Keratinocyte (primary cell): ENCODE results near the gene RGMA. TPM values are rescaled to one million over a fixed set of nuclear protein-coding genes. Genes with fewer than 3 reads are reported as not detected.

Experiments used
- DNase-seq: peaks from one replicate; pipeline ENCODE4 v3.0.0-alpha.2; 2011; ENCODE audit warnings: low read depth, missing footprints, low spot score
- FAIRE-seq: peaks from 2 replicates; lab custom pipeline; 2011; peaks lifted over from hg19 to GRCh38; lab: Jason Lieb, UNC
- H2AFZ ChIP-seq: 2 replicates; pipeline ENCODE4 v1.6.0; 2012; ENCODE audit warnings: low read length, control low read depth, inconsistent platforms; ENCODE audit not compliant: control insufficient read depth
- H3K27ac ChIP-seq: 2 replicates; pipeline ENCODE4 v1.5.1; 2011; ENCODE audit warnings: low read length; ENCODE audit not compliant: control insufficient read depth, insufficient read depth
- H3K27me3 ChIP-seq: 3 replicates; pipeline ENCODE4 v1.6.0; 2011; ENCODE audit warnings: low read length; ENCODE audit not compliant: control insufficient read depth, insufficient read depth; ENCODE audit errors: extremely low read depth
- H3K36me3 ChIP-seq, 2 experiments: 2 replicates in 1 of 2; 3 replicates in 1 of 2; pipeline ENCODE4 v1.5.1; 2011; ENCODE audit warnings: low read length in 2 of 2, mild to moderate bottlenecking in 1 of 2; ENCODE audit not compliant: control insufficient read depth in 2 of 2, insufficient read depth in 2 of 2; ENCODE audit errors: extremely low read depth in 1 of 2
- H3K4me1 ChIP-seq: 3 replicates; pipeline ENCODE4 v1.5.1; 2011; ENCODE audit warnings: low read length; ENCODE audit not compliant: control insufficient read depth, insufficient read depth; ENCODE audit errors: extremely low read depth
- H3K4me2 ChIP-seq: 3 replicates; pipeline ENCODE4 v1.6.0; 2011; ENCODE audit warnings: low read depth, low read length; ENCODE audit not compliant: control insufficient read depth, insufficient read depth; ENCODE audit errors: extremely low read depth
- H3K4me3 ChIP-seq, 3 experiments: fragments of 200-600 bp in 1 of 3; sonication (generic) in 1 of 3; 2 replicates in 2 of 3; 3 replicates in 1 of 3; pipeline ENCODE4 v1.5.1; 2011 to 2016; ENCODE audit warnings: low read length in 3 of 3, mild to moderate bottlenecking in 3 of 3, control low read depth in 2 of 3, inconsistent platforms in 1 of 3, low read depth in 1 of 3, mixed read lengths in 1 of 3, mixed run types in 1 of 3, moderate library complexity in 1 of 3; ENCODE audit not compliant: control insufficient read depth in 2 of 3, insufficient read depth in 2 of 3; ENCODE audit errors: extremely low read depth in 1 of 3
- H3K79me2 ChIP-seq: 2 replicates; pipeline ENCODE4 v1.6.0; 2012; ENCODE audit warnings: low read length; ENCODE audit not compliant: control insufficient read depth, insufficient read depth
- H3K9ac ChIP-seq: 3 replicates; pipeline ENCODE4 v1.6.0; 2011; ENCODE audit warnings: low read length; ENCODE audit not compliant: control insufficient read depth, insufficient read depth; ENCODE audit errors: extremely low read depth
- H3K9me1 ChIP-seq: 3 replicates; pipeline ENCODE4 v1.6.0; 2011; ENCODE audit warnings: low read length; ENCODE audit not compliant: control insufficient read depth, insufficient read depth; ENCODE audit errors: extremely low read depth
- H3K9me3 ChIP-seq: 2 replicates; pipeline ENCODE4 v1.5.1; 2012; ENCODE audit warnings: low read depth, low read length; ENCODE audit not compliant: control insufficient read depth
- H4K20me1 ChIP-seq: 3 replicates; pipeline ENCODE4 v1.6.0; 2011; ENCODE audit warnings: low read length; ENCODE audit not compliant: control insufficient read depth, insufficient read depth; ENCODE audit errors: extremely low read depth
- EZH2 ChIP-seq: IDR thresholded peaks from one replicate; pipeline ENCODE4 v1.6.1; 2012; ENCODE audit warnings: inconsistent platforms, mild to moderate bottlenecking, low read length, moderate library complexity
- dilution Hi-C: fragments of 300-500 bp; cut with MboI; formaldehyde crosslinking; loops from one replicate; pipeline ENCODE4 v1.7.0; 2020; ENCODE audit warnings: low sequenced_read_pairs; ENCODE audit not compliant: extremely low pct_ligation_motif_present
- polyA plus RNA-seq, 5 experiments: library from polyadenylated mRNA; depleted of rRNA in 3 of 5; stranded (reverse) in 3 of 5; stranded (forward) in 1 of 5; unstranded in 1 of 5; fragments of >200 nt; gene quantifications; 1 replicate in 1 of 5; 2 replicates in 3 of 5; 3 replicates in 1 of 5; pipeline versions ENCODE4 v1.2.1 to v1.2.3, GENCODE V29; 2011 to 2012; ENCODE audit warnings: missing spikeins in 2 of 5, low read depth in 1 of 5, low replicate concordance in 1 of 5
- TF ChIP-seq, protein P1 (sequence below), 3 experiments: IDR thresholded peaks in 1 of 3; conservative IDR thresholded peaks in 1 of 3; optimal IDR thresholded peaks in 1 of 3; 2 replicates in 2 of 3; 3 replicates in 1 of 3; pipeline versions ENCODE3 to v1.5.1; 2011; ENCODE audit warnings: low read length in 3 of 3, mild to moderate bottlenecking in 3 of 3, moderate library complexity in 2 of 3, control low read depth in 1 of 3, inconsistent platforms in 1 of 3; ENCODE audit not compliant: insufficient read depth in 2 of 3; ENCODE audit errors: extremely low read depth in 1 of 3

The RGMA gene
- polyA plus RNA-seq, 1 donor (not counting 4 experiments of a cell fraction or from before 2014, with no cell fraction given): 0.18 TPM

DNA sequence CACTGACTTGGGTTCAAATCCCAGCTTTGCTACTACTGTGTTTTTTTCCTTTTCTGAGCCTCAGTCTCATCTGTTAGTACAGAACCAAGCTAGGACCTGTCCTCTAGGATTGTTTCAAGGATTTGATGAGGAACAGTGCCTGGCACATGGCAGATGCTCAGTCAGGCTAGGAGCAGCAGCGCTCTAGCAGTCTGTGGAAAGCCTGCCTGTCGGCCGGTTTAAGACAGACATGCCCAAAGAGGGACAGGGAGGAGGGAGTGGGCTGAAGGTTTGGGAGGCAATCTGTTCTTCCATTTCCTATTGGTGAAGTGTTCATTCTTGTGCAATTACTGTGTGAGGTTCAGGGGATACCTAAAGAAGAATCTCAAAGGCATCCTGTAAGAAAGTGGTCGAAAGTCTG, 35.1 kb upstream of the RGMA start:
- H3K9ac ChIP-seq: no peak overlapping the region
- TF ChIP-seq, protein P1, sequence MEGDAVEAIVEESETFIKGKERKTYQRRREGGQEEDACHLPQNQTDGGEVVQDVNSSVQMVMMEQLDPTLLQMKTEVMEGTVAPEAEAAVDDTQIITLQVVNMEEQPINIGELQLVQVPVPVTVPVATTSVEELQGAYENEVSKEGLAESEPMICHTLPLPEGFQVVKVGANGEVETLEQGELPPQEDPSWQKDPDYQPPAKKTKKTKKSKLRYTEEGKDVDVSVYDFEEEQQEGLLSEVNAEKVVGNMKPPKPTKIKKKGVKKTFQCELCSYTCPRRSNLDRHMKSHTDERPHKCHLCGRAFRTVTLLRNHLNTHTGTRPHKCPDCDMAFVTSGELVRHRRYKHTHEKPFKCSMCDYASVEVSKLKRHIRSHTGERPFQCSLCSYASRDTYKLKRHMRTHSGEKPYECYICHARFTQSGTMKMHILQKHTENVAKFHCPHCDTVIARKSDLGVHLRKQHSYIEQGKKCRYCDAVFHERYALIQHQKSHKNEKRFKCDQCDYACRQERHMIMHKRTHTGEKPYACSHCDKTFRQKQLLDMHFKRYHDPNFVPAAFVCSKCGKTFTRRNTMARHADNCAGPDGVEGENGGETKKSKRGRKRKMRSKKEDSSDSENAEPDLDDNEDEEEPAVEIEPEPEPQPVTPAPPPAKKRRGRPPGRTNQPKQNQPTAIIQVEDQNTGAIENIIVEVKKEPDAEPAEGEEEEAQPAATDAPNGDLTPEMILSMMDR (optimal IDR thresholded peaks at IDR 0.05 in 1 of 3, IDR thresholded peaks at IDR 0.05 in 1 of 3, conservative IDR thresholded peaks at IDR 0.05 in 1 of 3; ENCODE audit: extremely low read depth in 1 of 3, insufficient read depth in 2 of 3, low read length in 3 of 3): no peak
- TF ChIP-seq EZH2: no peak
- no peak overlapping the region for H3K4me2 ChIP-seq
- no peaks in the 10 kb centered on the region for H4K20me1 ChIP-seq
- no peaks in the 10 kb centered on the region for H3K79me2 ChIP-seq
- DNase-seq (no peak), FAIRE-seq (no peak)
- H3K27ac ChIP-seq: no peak overlapping the region
- no peaks in the 10 kb centered on the region for H3K9me1 ChIP-seq
- no peaks in the 10 kb centered on the region for H3K36me3 ChIP-seq
- H2AFZ ChIP-seq: no peak overlapping the region
- H3K9me3 ChIP-seq: no peaks in the 10 kb centered on the region
- H3K4me3 ChIP-seq: no peak overlapping the region
- dilution Hi-C loops: no loop called here
- H3K4me1 ChIP-seq: no peaks in the 10 kb centered on the region
- no peaks in the 10 kb centered on the region for H3K27me3 ChIP-seq

- dilution Hi-C loops: no loop called here
- Histone ChIP-seq H4K20me1 (no peaks in the 10 kb centered on the region), H3K27me3 (no peaks in the 10 kb centered on the region), H3K9me3 (no peaks in the 10 kb centered on the region), H3K79me2 (no peaks in the 10 kb centered on the region), H3K36me3 (no peaks in the 10 kb centered on the region), H3K4me2 (no peak overlapping the region), H3K9ac (no peak overlapping the region), H3K4me3 (no peak overlapping the region), H3K9me1 (no peaks in the 10 kb centered on the region), H3K27ac (no peak overlapping the region), H2AFZ (no peak overlapping the region), H3K4me1 (no peaks in the 10 kb centered on the region)
- no peak for FAIRE-seq
- no peak for DNase-seq
- TF ChIP-seq, protein P1 (optimal IDR thresholded peaks at IDR 0.05 in 1 of 3, IDR thresholded peaks at IDR 0.05 in 1 of 3, conservative IDR thresholded peaks at IDR 0.05 in 1 of 3; ENCODE audit: extremely low read depth in 1 of 3, insufficient read depth in 2 of 3, low read length in 3 of 3): no peak
Measured at GRCh38 chr15:93121973-93122910, 33.2 kb upstream of the RGMA start.
